Left colon (tissue), 2 donors: ENCODE results near the gene WDR72. TPM values are rescaled to one million over a fixed set of nuclear protein-coding genes. Genes with fewer than 3 reads are reported as not detected.

Experiments used
- ATAC-seq: fragments of 200-7000 bp; cut with Tn5 transposase; one replicate; pipeline ENCODE4 v1.9.1; 2020; ENCODE audit warnings: mild to moderate bottlenecking, moderate library complexity
- DNase-seq, 2 donors: peaks; one replicate each; pipeline ENCODE4 v3.0.0-alpha.2; 2020
- intact Hi-C, 2 donors: fragments of 100-400 bp; cut with DNase I in 1 of 2; cut with micrococcal nuclease in 1 of 2; formaldehyde crosslinking; loops; one replicate each; pipeline versions ENCODE4 v1.11.2 to v1.14.0; 2022; cut with DNase I, micrococcal nuclease
- total RNA-seq, 2 donors: library from RNA; stranded (reverse); fragmentation: NEBNext Ultra II Directional; extraction: Animal tissue kit (Norgen Biotek cat#: 25700); gene quantifications; one replicate each; pipeline ENCODE4 v1.2.1, GENCODE V29; 2021
- donor health status: DM: no; HTN: no; CAD: no.
- donor health status: DM: yes; HTN: yes; CAD: no.

WDR72 gene
- total RNA-seq, 2 donors from 2014 or later, result 0.12 to 1.2 TPM

- no peak for ATAC-seq
- intact Hi-C loops, result no loop called here
Observed at GRCh38 chr15:53498996-53499395, 260.5 kb downstream of the WDR72 start.

GRCh38 chr15:53490341-53490740 lies 269.1 kb downstream of the WDR72 start:
- DNase-seq (no peak), ATAC-seq (no peak)
- intact Hi-C loops, result no loop called here

More at GRCh38 chr15:53498996-53499395, 260.5 kb downstream of the WDR72 start:
- no peak for DNase-seq

GRCh38 chr15:53482055-53482454 lies 277.4 kb downstream of the WDR72 start:
- DNase-seq (no peak), ATAC-seq (no peak)
- intact Hi-C loops, result no loop called here

GRCh38 chr15:53477981-53478766 lies 281.3 kb downstream of the WDR72 start:
- no peak for DNase-seq
- intact Hi-C loops, result no loop called here
- no peak for ATAC-seq

- ATAC-seq (no peak), DNase-seq (no peak)
- intact Hi-C loops, result no loop called here
Observed at GRCh38 chr15:53473886-53474285, 285.6 kb downstream of the WDR72 start.

- ATAC-seq, result no peak
- DNase-seq, result no peak
- intact Hi-C loops, result no loop called here
Observed at GRCh38 chr15:53473435-53473834, 286.0 kb downstream of the WDR72 start.

GRCh38 chr15:53472883-53473282 lies 286.6 kb downstream of the WDR72 start:
- intact Hi-C loops, result no loop called here
- no peak for ATAC-seq
- DNase-seq, result no peak

GRCh38 chr15:53472210-53472609 lies 287.3 kb downstream of the WDR72 start:
- no peak for DNase-seq
- ATAC-seq, result no peak
- intact Hi-C loops, result no loop called here

- intact Hi-C loops, result no loop called here
- DNase-seq (no peak), ATAC-seq (no peak)
Observed at GRCh38 chr15:53470743-53471142, 288.7 kb downstream of the WDR72 start.

- intact Hi-C loops, result no loop called here
- ATAC-seq (no peak), DNase-seq (no peak)
Observed at GRCh38 chr15:53469422-53469821, 290.0 kb downstream of the WDR72 start.

Other genes starting within 250 kb of the WDR72 start
- gene UNC13C, start 218.8 kb upstream of the WDR72 start, total RNA-seq, result under 1 TPM in 1 of 2 donors, not detected in 1; 0.28 TPM